Karpas-422 (cell line): ENCODE data around the gene OSBP2. TPM values are rescaled to one million over a fixed set of nuclear protein-coding genes. Genes with fewer than 3 reads are reported as not detected.
"Not testable (repeated sequence)": the region's sequence is repeated elsewhere in the genome, so short reads cannot be mapped to it uniquely, and the experiment has no call there.

Experiments used
- DNase-seq: peaks from one replicate; pipeline ENCODE4 v3.0.0-alpha.2; 2015
- H2AFZ ChIP-seq: fragments of 200-600 bp; sonication (generic); 2 replicates; pipeline ENCODE4 v1.6.1; 2014; ENCODE audit warnings: antibody characterized with exemption, low read length, mixed read lengths
- H3K27ac ChIP-seq: fragments of 200-600 bp; sonication (generic); 2 replicates; pipeline ENCODE4 v1.5.1; 2014; ENCODE audit warnings: mild to moderate bottlenecking, low read length, moderate library complexity
- H3K27me3 ChIP-seq: fragments of 200-600 bp; sonication (generic); 2 replicates; pipeline ENCODE4 v1.6.1; 2014; ENCODE audit warnings: low read length, mixed read lengths
- H3K36me3 ChIP-seq: fragments of 200-600 bp; sonication (generic); 2 replicates; pipeline ENCODE4 v1.6.1; 2014; ENCODE audit warnings: low read length, mixed read lengths; ENCODE audit not compliant: insufficient read depth
- H3K4me1 ChIP-seq: fragments of 200-600 bp; sonication (generic); 2 replicates; pipeline ENCODE4 v1.6.1; 2014; ENCODE audit warnings: mild to moderate bottlenecking, low read length, mixed read lengths
- H3K4me2 ChIP-seq: fragments of 200-600 bp; sonication (generic); 2 replicates; pipeline ENCODE4 v1.6.1; 2014; ENCODE audit warnings: low read length, low read depth, mild to moderate bottlenecking; ENCODE audit not compliant: poor library complexity, severe bottlenecking
- H3K4me3 ChIP-seq: fragments of 200-600 bp; sonication (generic); 2 replicates; pipeline ENCODE4 v1.5.1; 2014; ENCODE audit warnings: mild to moderate bottlenecking, antibody characterized with exemption, low read length, mixed read lengths
- H3K79me2 ChIP-seq: fragments of 200-600 bp; sonication (generic); 2 replicates; pipeline ENCODE4 v1.6.1; 2014; ENCODE audit warnings: mild to moderate bottlenecking, low read length, mixed read lengths
- H3K9ac ChIP-seq: fragments of 200-600 bp; sonication (generic); 2 replicates; pipeline ENCODE4 v1.6.0; 2014; ENCODE audit warnings: low read length
- H3K9me2 ChIP-seq: fragments of 200-600 bp; sonication (generic), shearing (Covaris generic); replicated peaks from 2 replicates; pipeline ENCODE4 v1.6.0; 2014; ENCODE audit warnings: mild to moderate bottlenecking, low read length, moderate library complexity; ENCODE audit not compliant: insufficient read depth
- H3K9me3 ChIP-seq: fragments of 300-700, 200-600 bp; sonication (generic); 2 replicates; pipeline ENCODE4 v1.6.1; 2014; ENCODE audit warnings: low read length, mixed read lengths
- H4K20me1 ChIP-seq: fragments of 200-600 bp; sonication (generic); 2 replicates; pipeline ENCODE4 v1.6.1; 2014; ENCODE audit warnings: mild to moderate bottlenecking, antibody characterized with exemption, low read length, low read depth; ENCODE audit not compliant: insufficient read depth
- total RNA-seq: library from RNA; depleted of rRNA; stranded (reverse); fragments of >200 nt; shearing (Covaris generic); gene quantifications from 2 replicates; pipeline ENCODE4 v1.2.3, GENCODE V29; 2014; ENCODE audit warnings: low replicate concordance

The OSBP2 gene
- total RNA-seq, 1 experiment from 2014 or later, result 0.07 TPM

DNA sequence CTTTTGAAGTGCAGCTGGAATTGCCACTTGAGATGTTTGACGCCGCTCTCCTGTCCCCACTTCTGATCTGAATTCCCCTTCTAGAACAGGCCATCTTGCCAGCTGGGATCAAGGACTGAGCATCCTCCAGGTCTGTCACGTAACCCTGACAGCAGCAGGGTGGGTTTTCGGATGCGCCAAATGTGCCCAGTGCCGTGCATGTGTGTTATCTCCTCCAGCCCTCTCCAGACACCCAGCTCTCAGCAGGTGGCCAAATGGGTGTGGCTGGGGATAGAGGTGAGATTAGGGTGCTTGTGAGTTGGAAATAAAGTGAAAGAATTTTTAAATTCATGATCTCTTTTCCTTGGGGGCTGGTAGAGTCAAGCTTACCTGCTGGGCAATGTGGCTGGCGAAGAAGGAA lies 3.3 kb downstream of the OSBP2 start:
- H2AFZ ChIP-seq, result no peak overlapping the region
- H3K9me3 ChIP-seq, result no peaks in the 10 kb centered on the region
- H3K4me3 ChIP-seq, result no peak overlapping the region
- no peaks in the 10 kb centered on the region for H3K79me2 ChIP-seq
- H3K4me1 ChIP-seq, result no peaks in the 10 kb centered on the region
- no peaks in the 10 kb centered on the region for H3K27me3 ChIP-seq
- no peak for DNase-seq
- H3K9me2 ChIP-seq, result no peaks in the 10 kb centered on the region
- H3K27ac ChIP-seq, result no peak overlapping the region
- H3K4me2 ChIP-seq, result no peak overlapping the region
- H3K9ac ChIP-seq, result no peak overlapping the region
- no peaks in the 10 kb centered on the region for H3K36me3 ChIP-seq
- H4K20me1 ChIP-seq, result no peaks in the 10 kb centered on the region

GRCh38 chr22:30701872-30702271 lies 7.2 kb downstream of the OSBP2 start:
- Histone ChIP-seq H3K4me2 (no peak overlapping the region), H3K36me3 (no peaks in the 10 kb centered on the region), H3K79me2 (no peaks in the 10 kb centered on the region), H2AFZ (no peak overlapping the region), H3K4me1 (no peaks in the 10 kb centered on the region), H3K9ac (no peak overlapping the region), H3K4me3 (no peak overlapping the region), H4K20me1 (no peaks in the 10 kb centered on the region), H3K9me3 (no peaks in the 10 kb centered on the region), H3K27ac (no peak overlapping the region), H3K9me2 (no peaks in the 10 kb centered on the region), H3K27me3 (no peaks in the 10 kb centered on the region)
- no peak for DNase-seq

DNA sequence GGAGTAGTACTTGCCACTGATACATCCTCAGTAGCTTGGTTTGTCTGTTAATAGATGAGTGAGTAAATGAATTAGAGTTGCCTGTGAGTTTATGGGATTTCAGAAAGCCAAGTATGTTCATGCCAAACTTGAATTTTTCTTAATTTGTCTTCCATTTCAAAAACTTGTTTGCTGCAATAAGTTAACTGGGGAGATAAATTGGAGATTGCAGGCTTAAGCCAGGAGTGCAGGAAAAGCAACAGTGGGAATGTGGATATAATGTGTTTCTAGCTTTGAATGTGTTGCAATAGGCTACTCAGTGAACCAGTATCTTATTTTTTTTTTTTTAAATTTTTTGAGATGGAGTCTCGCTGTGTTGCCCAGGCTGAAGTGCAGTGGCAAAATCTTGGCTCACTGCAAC lies 8.2 kb downstream of the OSBP2 start:
- H3K4me1 ChIP-seq, result no peaks in the 10 kb centered on the region
- H3K9ac ChIP-seq, result no peak overlapping the region
- no peaks in the 10 kb centered on the region for H3K9me2 ChIP-seq
- no peak overlapping the region for H2AFZ ChIP-seq
- no peaks in the 10 kb centered on the region for H4K20me1 ChIP-seq
- no peaks in the 10 kb centered on the region for H3K9me3 ChIP-seq
- DNase-seq, result no peak
- no peak overlapping the region for H3K27ac ChIP-seq
- H3K4me3 ChIP-seq, result no peak overlapping the region
- no peak overlapping the region for H3K4me2 ChIP-seq
- H3K79me2 ChIP-seq, result no peaks in the 10 kb centered on the region
- no peaks in the 10 kb centered on the region for H3K36me3 ChIP-seq
- no peaks in the 10 kb centered on the region for H3K27me3 ChIP-seq

DNA sequence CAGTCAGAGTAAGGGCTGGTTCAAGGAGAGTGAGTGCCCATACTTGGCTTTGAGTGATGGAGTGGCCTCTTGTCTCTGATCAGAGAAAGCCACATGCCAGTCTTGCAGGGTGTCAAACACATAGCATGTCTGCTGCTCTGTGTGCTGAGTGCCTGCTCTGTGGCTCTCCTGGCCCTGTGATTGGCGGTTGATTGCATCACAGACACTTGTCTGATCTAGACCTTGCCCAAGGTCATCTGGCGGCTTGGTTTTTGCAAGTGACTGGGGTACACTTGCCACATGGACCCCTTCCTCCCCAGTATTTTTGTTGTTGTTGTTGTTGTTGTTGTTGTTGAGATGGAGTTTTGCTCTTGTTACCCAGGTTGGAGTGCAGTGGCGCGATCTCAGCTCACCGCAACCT lies 10.3 kb downstream of the OSBP2 start:
- H3K27ac ChIP-seq, result no peak overlapping the region
- H3K9ac ChIP-seq, result no peak overlapping the region
- no peaks in the 10 kb centered on the region for H3K79me2 ChIP-seq
- DNase-seq, result no peak
- H3K4me1 ChIP-seq, result no peaks in the 10 kb centered on the region
- H2AFZ ChIP-seq, result no peak overlapping the region
- no peaks in the 10 kb centered on the region for H4K20me1 ChIP-seq
- H3K4me2 ChIP-seq, result no peak overlapping the region
- no peak overlapping the region for H3K4me3 ChIP-seq
- H3K27me3 ChIP-seq, result no peaks in the 10 kb centered on the region
- no peaks in the 10 kb centered on the region for H3K36me3 ChIP-seq
- no peaks in the 10 kb centered on the region for H3K9me3 ChIP-seq
- H3K9me2 ChIP-seq, result no peaks in the 10 kb centered on the region

DNA sequence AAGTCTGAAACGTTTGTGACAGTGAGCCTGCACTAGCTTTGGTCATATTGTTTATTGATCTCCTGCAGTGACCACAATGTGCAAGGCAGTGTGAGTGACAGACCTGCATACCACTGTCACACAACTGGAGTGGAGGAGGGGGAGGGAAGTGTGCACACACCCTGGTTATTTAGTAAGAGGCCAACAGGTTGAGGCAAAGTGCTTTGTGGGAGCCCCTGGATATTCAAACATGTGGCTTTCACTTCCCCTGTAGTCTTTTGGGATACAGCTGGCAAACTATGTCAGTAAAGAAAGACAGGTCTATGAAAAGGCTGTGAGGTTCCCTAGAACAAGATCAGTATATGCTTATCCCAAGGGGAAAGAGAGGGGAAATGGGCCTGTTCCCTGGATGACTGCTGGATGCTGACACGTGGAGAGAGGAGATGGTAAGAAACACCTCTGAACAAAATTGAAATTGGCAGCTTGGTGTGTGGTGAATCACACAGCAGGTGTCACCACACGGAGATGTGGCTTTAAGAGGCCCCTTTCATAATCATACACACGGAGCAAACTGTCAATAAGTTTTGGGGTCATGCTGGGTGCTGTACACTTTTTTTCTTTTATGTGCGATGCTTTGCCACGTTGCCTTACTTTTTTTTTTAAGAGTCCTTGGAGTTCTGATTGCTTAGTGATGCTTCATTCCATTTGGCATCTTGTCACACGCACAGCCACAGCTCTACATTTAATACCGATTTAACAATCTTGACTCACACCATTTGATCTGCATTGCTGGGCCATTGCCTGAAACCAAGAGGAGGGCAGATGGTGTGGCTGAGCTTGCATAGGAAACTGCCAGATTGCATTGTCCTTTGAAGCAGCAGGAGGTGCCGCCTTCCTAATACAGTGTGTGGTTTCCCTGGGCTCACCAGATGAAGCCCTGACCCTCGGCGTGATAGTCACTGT lies 11.3 kb downstream of the OSBP2 start:
- H3K4me1 ChIP-seq, result no peaks in the 10 kb centered on the region
- no peaks in the 10 kb centered on the region for H3K27me3 ChIP-seq
- no peaks in the 10 kb centered on the region for H3K9me2 ChIP-seq
- no peaks in the 10 kb centered on the region for H4K20me1 ChIP-seq
- no peak for DNase-seq
- no peak overlapping the region for H3K4me3 ChIP-seq
- no peak overlapping the region for H3K27ac ChIP-seq
- H2AFZ ChIP-seq, result no peak overlapping the region
- H3K9ac ChIP-seq, result no peak overlapping the region
- no peaks in the 10 kb centered on the region for H3K79me2 ChIP-seq
- no peak overlapping the region for H3K4me2 ChIP-seq
- no peaks in the 10 kb centered on the region for H3K36me3 ChIP-seq
- H3K9me3 ChIP-seq, result no peaks in the 10 kb centered on the region

- not testable (repeated sequence) for H3K4me3 ChIP-seq, H3K4me1 ChIP-seq, H3K27ac ChIP-seq, H3K9me2 ChIP-seq, H3K9me3 ChIP-seq, H3K27me3 ChIP-seq, H3K79me2 ChIP-seq, DNase-seq, H4K20me1 ChIP-seq, H2AFZ ChIP-seq, H3K9ac ChIP-seq, H3K4me2 ChIP-seq, H3K36me3 ChIP-seq
Measured at GRCh38 chr22:30709980-30710379, 15.3 kb downstream of the OSBP2 start.

DNA sequence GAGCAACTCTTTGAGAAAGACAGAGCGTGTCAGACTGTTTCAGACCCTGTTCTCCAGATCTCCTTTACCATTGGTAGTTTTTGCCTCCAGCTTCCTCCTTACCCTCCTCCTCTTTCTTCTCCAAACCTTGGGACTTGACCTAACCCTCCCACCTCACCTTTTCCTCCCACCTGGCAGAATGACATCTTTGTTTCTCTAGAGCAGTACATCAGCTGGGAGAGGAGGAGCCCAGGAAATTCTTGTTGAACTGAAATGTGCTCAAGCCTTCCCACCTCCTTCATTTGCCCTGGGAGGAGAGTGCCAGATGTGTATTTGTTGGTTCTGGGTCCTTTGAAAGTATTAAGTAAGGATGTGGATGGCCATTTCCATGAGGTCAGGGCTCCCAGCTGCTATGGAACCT lies 17.4 kb downstream of the OSBP2 start:
- DNase-seq, result no peak
- no peaks in the 10 kb centered on the region for H4K20me1 ChIP-seq

GRCh38 chr22:30714062-30714461 lies 19.4 kb downstream of the OSBP2 start:
- no peak overlapping the region for H3K4me3 ChIP-seq
- no peaks in the 10 kb centered on the region for H3K79me2 ChIP-seq
- H3K27me3 ChIP-seq, result no peaks in the 10 kb centered on the region
- no peaks in the 10 kb centered on the region for H4K20me1 ChIP-seq
- H3K4me1 ChIP-seq, result no peaks in the 10 kb centered on the region
- H3K9me2 ChIP-seq, result no peaks in the 10 kb centered on the region
- H2AFZ ChIP-seq, result no peak overlapping the region
- H3K4me2 ChIP-seq, result no peak overlapping the region
- no peak overlapping the region for H3K9ac ChIP-seq
- no peak overlapping the region for H3K27ac ChIP-seq
- no peak for DNase-seq
- no peaks in the 10 kb centered on the region for H3K36me3 ChIP-seq
- H3K9me3 ChIP-seq, result no peaks in the 10 kb centered on the region

More for the DNA sequence above, 17.4 kb downstream of the OSBP2 start:
- Histone ChIP-seq H3K27me3 (no peaks in the 10 kb centered on the region), H3K36me3 (no peaks in the 10 kb centered on the region), H3K4me1 (no peaks in the 10 kb centered on the region), H3K4me3 (no peak overlapping the region), H2AFZ (no peak overlapping the region), H3K9ac (no peak overlapping the region), H3K9me2 (no peaks in the 10 kb centered on the region), H3K4me2 (no peak overlapping the region), H3K9me3 (no peaks in the 10 kb centered on the region), H3K27ac (no peak overlapping the region), H3K79me2 (no peaks in the 10 kb centered on the region)
